Glutamatergic neuron (in vitro differentiated cells): ENCODE data around the gene VARS1. TPM values are rescaled to one million over a fixed set of nuclear protein-coding genes. Genes with fewer than 3 reads are reported as not detected.
A peak's percentile ranks its signal among the peaks of the same experiment; 100 is the strongest.

ENCODE experiments used
- DNase-seq: peaks from one replicate; pipeline ENCODE4 v3.0.0; 2022
- H3K27ac Mint-ChIP-seq: one replicate; pipeline ENCODE4 v1.8.0; 2020; ENCODE audit warnings: mild to moderate bottlenecking, mixed read lengths, inconsistent platforms; ENCODE audit not compliant: unreplicated experiment
- H3K27me3 Mint-ChIP-seq: one replicate; pipeline ENCODE4 v1.8.0; 2020; ENCODE audit warnings: mild to moderate bottlenecking, moderate library complexity, mixed read lengths, inconsistent platforms; ENCODE audit not compliant: unreplicated experiment
- H3K36me3 Mint-ChIP-seq: one replicate; pipeline ENCODE4 v1.8.0; 2020; ENCODE audit warnings: mild to moderate bottlenecking, mixed read lengths, inconsistent platforms; ENCODE audit not compliant: unreplicated experiment
- H3K4me1 Mint-ChIP-seq: one replicate; pipeline ENCODE4 v1.8.0; 2020; ENCODE audit warnings: mild to moderate bottlenecking, low read depth, mixed read lengths, inconsistent platforms; ENCODE audit not compliant: unreplicated experiment
- H3K4me3 Mint-ChIP-seq: one replicate; pipeline ENCODE4 v1.8.0; 2020; ENCODE audit warnings: mild to moderate bottlenecking, mixed read lengths, inconsistent platforms; ENCODE audit not compliant: unreplicated experiment
- H3K9me3 Mint-ChIP-seq: one replicate; pipeline ENCODE4 v1.8.0; 2020; ENCODE audit warnings: mild to moderate bottlenecking, moderate library complexity, mixed read lengths, inconsistent platforms; ENCODE audit not compliant: unreplicated experiment
- total RNA-seq: library from RNA; stranded (reverse); fragmentation: NEBNext Ultra II Directional; extraction: Animal tissue kit (Norgen Biotek cat#: 25700); gene quantifications from one replicate; pipeline ENCODE4 v1.2.1, GENCODE V29; 2021; ENCODE audit not compliant: unreplicated experiment
- TF ChIP-seq, protein P1 (sequence below): fragments of 200-600 bp; sonication (generic); IDR thresholded peaks from one replicate; pipeline ENCODE4 v1.5.0; 2021; ENCODE audit not compliant: partially characterized antibody, unreplicated experiment

VARS1 gene
- total RNA-seq, 1 donor from 2014 or later, result 204 TPM

DNA sequence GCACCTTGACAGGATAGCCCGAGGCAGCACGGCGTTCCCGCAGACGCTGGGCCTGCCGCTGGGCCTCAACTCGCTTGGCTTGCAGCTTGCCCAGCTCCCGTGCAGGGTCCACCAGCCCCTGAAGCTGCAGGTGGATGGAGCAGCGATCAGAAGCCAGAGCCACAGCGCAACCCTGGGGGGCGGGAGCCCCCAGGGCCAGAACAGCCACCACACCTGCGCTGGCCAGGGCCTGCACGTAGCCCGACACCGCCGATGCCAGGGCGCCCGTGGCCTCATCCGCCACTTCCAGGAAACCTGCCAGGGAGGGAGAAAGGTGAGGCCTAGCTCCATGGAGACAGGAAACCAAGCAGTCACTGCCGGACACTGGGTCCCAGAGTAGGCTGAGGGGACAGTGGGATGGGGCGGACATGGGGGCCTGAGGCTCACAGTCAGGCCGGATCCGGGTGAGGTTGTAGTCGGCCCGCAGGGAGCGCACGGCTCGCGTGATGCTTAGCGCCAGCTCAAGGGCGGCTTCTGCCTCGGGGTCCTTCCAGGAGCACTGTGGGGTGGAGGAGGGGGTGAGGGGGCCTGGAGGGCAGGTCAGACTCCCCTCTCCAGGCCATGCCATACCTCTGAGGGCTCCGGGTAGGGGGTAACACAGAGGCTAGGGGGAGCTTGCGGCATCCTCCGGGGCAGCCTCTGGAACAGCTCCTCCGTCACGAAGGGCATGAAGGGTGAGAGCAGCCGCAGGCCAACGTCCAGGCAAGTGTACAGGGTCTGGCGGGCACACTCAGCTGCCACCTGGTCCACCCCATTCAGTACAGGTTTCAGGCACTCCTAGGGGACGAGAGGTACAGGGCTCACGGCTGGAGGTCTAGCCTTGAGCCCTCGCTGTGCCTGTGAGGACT lies 16.3 kb downstream of the VARS1 start:
- DNase-seq, result no peak
- Mint-ChIP-seq H3K4me3 (no peak overlapping the region), H3K27me3 (no peaks in the 10 kb centered on the region), H3K9me3 (peaks cover 2% of the 10 kb centered on the region), H3K27ac (no peak overlapping the region), H3K4me1 (no peaks in the 10 kb centered on the region), H3K36me3 (no peaks in the 10 kb centered on the region)
- TF ChIP-seq, protein P1, sequence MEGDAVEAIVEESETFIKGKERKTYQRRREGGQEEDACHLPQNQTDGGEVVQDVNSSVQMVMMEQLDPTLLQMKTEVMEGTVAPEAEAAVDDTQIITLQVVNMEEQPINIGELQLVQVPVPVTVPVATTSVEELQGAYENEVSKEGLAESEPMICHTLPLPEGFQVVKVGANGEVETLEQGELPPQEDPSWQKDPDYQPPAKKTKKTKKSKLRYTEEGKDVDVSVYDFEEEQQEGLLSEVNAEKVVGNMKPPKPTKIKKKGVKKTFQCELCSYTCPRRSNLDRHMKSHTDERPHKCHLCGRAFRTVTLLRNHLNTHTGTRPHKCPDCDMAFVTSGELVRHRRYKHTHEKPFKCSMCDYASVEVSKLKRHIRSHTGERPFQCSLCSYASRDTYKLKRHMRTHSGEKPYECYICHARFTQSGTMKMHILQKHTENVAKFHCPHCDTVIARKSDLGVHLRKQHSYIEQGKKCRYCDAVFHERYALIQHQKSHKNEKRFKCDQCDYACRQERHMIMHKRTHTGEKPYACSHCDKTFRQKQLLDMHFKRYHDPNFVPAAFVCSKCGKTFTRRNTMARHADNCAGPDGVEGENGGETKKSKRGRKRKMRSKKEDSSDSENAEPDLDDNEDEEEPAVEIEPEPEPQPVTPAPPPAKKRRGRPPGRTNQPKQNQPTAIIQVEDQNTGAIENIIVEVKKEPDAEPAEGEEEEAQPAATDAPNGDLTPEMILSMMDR, result no peak

DNA sequence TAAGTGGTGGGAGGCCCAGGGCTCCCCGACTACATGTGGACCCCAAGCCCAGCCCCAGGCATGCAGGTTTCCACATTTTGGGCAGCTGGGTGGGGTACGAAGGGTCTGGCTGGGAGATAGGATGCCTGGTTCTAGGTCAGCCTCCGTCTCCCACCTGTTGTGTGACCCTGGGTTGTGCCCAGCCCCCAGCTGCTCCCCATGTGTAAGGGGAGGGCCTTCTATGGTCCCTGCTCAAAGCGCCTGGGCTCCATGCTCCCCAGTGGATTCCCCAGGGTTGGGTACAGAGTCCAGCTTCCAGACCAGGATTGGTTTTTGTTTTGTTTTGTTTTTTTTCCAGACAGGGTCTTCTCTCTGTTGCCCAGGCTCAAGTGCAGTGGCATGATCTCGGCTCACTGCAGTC lies 17.4 kb downstream of the VARS1 start:
- Mint-ChIP-seq H3K27me3 (no peaks in the 10 kb centered on the region), H3K9me3 (peaks cover 2% of the 10 kb centered on the region), H3K27ac (no peak overlapping the region), H3K4me1 (no peaks in the 10 kb centered on the region), H3K36me3 (no peaks in the 10 kb centered on the region), H3K4me3 (no peak overlapping the region)
- TF ChIP-seq, protein P1, result no peak
- no peak for DNase-seq

DNA sequence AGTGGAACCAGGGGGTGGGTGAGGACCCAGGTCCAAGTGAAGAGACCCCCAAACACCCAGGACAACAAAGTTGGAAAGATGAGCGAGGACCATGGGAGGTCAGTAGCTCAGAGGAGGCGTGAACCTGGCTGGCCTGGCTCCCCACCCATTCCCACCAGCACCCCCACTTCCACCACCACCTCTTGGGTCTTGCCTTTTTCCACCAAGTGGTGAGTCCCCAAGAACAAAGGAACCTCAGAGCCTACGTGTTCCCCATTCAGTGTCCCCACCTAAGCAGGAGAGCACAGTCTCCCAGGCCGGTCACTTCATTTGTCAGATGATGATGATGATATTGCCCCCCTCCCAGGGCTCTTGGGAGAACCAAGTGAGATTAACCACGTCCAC lies 17.9 kb downstream of the VARS1 start:
- H3K9me3 Mint-ChIP-seq, result peaks cover 2% of the 10 kb centered on the region
- no peak for DNase-seq
- TF ChIP-seq, protein P1, result no peak
- H3K4me3 Mint-ChIP-seq, result no peak overlapping the region
- H3K36me3 Mint-ChIP-seq, result no peaks in the 10 kb centered on the region
- no peak overlapping the region for H3K27ac Mint-ChIP-seq
- H3K4me1 Mint-ChIP-seq, result no peaks in the 10 kb centered on the region
- H3K27me3 Mint-ChIP-seq, result no peaks in the 10 kb centered on the region

DNA sequence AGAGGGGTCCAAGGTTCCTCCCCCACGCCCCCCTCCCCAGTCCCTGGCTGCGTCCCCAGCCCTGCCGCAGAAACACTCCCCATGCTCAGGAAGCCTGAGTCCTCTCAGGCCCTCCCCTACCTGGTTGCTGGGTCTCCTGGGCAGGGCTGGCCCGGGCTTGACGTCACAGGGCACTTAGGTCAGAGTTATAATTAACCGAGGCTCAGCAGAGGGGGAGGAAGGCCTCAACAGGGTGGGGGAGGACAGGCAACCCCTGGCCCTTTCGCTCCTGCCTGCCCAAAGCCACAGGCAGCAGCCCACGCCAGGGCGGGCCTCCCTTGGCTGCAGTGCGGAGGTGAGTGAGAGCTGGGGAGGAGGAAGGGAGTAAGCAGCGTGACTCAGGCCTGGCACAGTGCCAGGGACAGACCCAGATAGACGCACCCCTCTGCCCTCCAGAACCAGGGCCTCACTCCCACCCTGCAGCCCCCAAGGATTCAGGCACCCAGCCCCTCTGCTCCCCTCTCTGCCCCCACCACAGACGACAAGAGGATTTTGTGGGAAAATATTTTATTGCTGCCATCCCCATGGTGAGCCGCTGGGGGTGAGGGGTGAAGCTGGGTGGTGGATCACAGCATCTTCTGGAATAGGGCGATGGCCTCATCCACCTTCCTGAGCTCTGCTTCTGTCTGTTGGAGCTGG lies 18.4 kb downstream of the VARS1 start, which contains the start of gene VWA7:
VWA7 (minus strand) TSS at position 340 of the 678 bp plus-strand sequence. CDS start 549 bp downstream, outside the sequence.
- Mint-ChIP-seq H3K27me3 (no peaks in the 10 kb centered on the region), H3K9me3 (peaks cover 2% of the 10 kb centered on the region), H3K4me1 (no peaks in the 10 kb centered on the region), H3K36me3 (no peaks in the 10 kb centered on the region), H3K27ac (no peak within 1 kb of the TSS), H3K4me3 (no peak within 1 kb of the TSS)
- TF ChIP-seq, protein P1, result no peak
- DNase-seq, result peak; percentile 29
